Stimulated activated CD4-positive, alpha-beta T cell treated with anti-CD3 and anti-CD28 coated beads, Interleukin-4, amount 100 ng/mL, for 1 hour (primary cell): ENCODE results near the gene ZCCHC10.
"Not testable (repeated sequence)": the region's sequence is repeated elsewhere in the genome, so short reads cannot be mapped to it uniquely, and the experiment has no call there.

ENCODE experiments used
- DNase-seq: peaks from one replicate; pipeline ENCODE4 v3.0.0-alpha.2; 2020

ZCCHC10 gene

DNA sequence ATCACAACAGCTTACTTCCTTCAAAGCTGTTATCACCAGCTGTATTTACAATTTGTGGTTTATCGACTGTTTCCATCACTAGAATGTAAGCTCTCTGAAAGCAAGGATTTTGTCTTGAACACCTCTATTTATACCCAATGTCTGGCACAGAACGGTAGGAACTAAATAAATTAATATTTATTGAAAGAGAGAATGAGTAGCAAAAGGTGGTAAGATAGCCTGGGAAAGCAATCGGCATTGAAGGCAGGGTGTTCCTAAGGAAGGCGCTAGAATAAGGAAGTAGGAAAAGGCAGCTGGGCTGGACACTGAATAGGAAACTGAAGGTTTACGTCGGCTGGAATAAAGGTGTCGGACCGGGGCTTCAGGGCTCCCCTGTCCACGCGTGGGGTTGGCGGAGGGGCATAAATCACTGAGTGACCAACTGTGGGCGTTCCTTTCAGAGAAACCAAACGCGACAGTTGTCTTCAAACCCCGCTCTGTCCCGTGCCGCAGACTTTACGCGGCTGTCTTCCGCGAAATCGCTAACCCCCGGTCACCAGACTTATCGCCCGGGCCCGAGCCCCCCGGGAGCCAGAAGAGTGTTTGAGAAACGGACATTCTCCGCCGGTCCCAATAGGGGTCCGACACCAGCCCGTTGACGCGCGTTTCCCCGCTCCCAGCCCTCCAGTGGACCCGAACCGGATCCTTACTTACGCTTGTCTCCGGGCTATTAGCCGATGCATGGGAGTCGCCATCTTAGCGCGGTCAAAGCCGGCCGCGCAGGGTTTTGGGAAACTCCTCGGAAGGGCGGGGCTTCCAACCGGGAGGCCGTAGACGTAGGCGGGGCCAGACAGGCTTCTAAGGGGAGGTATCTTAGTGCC is at the start of gene ZCCHC10:
Gene ZCCHC10, minus strand, starts transcription at position 746 of the 860 bp plus-strand sequence. Its CDS starts 12 bp downstream, at position 734.
- peak; percentile 92 for DNase-seq

DNA sequence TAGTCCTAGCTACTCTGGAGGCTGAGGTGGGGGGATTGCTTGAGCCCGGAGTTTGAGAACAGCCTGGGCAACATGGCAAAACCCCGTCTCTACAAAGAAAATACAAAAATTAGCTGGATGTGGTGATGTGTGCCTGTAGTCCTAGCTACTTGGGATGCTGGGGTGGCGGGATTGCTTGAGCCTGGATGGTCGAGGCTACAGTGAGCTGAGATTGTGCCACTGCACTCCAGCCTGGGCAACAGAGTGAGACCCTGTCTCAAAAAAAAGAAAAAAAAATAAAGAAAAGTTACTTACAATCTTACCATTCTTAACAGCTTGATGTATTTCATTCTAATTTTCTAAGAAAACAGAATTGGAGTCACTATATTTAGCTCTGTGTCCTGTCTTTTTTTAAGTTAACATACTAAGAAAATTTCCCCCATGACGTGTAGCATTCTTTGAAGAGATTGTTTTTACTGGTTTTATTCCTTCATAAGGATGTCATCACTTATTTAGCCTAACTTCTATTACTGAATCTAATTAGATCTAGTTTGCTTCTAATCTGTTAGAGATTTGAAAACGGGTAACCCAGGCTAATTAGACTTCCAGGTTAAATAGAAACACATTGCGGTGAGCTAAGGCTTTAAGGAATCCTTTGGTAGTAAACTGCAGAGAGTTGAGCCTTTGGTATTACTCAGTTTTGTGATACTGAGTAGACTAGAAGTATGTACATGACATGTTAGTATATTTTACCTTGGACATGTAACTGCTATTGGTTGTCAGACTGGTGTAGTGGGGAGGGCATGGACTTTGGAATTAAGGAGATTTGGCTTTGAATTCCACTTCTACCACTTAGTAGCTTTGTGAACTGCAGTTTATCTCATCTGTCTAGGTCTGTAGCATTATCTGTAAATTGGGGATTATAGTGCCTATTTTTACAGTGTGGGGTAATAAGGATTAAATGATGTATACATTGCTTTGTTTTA is 49.5 kb upstream of the ZCCHC10 start:
- no peak for DNase-seq

DNA sequence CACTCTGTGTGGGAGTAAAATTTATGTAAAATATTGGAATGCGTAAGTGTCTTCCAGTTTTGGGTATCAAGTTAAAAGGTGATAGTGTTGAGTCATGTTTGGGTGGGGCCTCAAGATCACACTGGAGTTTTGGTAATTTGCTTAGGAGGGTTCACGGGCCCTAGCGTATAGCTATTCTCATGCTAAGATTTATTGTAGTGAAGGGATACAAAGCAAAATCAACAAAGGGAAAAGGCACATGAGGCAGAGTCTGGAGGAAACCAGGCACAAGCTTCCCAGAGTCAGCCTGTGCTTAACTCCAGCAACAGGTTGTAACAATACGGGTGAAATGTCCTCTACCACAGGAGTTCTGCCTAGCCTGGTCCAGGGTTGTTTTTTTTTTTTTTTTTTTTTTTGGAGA is 45.7 kb upstream of the ZCCHC10 start:
- DNase-seq: no peak

DNA sequence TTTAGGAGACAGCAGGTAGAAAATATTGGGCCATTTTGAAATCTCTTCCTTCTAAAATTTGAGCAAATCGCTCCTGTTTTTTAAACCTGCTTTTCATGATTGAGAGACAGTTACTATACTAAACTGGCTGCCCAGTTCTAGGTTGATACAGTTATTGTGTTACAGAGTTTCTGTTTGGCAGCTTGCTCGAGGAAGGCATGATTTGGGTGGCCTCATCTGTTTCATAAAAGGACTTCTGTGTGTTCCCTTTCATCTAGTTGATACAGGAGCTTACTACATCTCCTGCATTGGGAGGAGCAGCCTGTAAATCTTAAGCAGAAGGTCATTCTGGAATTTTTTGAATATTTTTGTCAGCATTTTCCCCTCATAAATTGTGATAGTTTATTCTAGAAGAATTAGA is 39.7 kb upstream of the ZCCHC10 start:
- DNase-seq: no peak

DNA sequence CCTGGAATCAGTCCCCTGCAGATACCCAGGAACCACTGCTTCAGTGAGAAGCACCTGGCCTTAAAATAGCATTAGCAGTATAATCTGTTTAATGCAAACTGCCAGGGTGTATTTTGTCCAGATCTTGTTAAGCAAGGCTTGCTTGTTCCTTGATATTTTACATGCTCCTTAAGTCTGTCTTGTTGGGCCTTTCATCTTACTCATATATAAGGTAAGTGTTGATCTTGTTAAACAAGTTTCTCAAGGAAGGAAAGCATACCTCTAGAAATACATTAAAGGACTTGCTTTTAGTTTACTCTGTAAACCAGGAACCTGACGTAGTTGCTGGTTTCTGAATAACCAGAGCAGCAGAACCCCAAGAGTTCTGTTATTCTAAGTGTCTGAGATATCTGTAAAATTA is 39.1 kb upstream of the ZCCHC10 start:
- DNase-seq: no peak

DNA sequence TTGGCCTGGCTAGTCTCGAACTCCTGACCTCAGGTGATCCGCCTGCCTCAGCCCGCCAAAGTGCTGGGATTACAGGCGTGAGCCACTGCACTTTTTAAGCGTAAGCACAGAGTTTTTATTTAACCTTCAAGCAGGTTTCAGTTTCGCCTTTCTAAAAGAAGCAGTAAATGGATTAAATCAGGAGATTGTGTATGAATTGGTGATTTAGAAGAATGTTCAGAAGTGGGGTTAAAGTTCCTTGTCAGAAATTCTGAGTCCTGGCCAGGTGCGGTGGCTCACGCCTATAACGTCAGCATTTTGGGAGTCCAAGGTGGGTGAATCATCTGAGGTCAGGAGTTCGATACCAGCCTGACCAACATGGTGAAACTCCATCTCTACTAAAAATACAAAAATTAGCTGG is 37.6 kb upstream of the ZCCHC10 start:
- no peak for DNase-seq

DNA sequence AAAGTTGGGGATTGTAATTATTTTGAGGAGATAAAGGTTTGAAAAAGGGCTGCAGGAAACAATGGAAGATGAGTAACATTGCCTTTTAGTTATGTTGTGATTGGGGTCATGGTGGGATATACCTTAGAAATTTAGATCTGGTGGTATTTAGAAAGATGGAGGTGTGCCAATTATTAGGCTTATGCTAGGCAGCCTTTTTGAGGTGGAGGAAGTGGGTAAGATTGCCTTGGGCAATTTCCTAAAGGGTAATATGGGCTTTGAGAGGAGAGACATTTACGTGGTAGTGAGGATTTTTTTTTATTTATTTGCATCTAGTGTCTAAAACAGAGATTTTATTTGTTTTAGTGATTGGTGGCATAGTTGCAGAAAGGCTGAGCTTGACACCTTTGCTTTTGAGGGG is 35.9 kb upstream of the ZCCHC10 start:
- no peak for DNase-seq

DNA sequence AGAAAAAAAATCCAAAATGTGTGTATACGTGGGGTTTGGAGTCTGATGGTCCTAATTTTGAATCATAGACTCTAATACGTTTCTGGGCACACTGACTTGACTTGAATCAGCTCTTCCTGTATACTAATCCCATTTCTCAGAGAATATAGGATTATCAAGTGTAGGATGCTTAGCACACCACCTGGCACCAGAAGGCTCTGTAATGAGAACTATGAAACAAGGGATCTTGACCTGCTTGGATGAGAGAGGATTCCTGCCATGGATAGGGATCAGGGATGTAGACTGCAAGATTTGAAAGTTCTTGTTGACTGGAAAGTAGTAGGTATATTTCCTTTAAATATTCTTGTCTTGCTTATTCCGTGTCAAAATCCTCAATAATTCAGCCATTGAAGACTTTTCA is 33.3 kb upstream of the ZCCHC10 start:
- DNase-seq: no peak

DNA sequence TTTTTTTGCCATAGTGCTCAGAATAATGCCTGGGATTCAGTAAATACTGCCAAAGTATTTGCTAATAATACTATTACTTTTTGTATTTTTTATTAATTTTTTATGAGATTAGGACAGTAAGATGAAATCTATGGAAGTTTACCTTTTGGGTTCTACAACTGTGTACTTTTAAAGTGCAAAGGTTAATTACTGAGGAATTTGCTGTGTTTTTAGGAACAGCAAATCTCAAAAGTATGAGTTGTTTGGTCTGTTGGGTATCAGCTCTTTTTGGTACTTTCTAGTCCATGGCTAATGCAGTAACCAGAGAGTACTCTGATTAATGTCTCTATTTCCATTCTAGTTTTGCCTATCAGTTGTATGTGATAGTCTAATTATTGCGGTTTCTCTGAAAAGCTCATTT is 30.5 kb upstream of the ZCCHC10 start:
- DNase-seq: no peak

DNA sequence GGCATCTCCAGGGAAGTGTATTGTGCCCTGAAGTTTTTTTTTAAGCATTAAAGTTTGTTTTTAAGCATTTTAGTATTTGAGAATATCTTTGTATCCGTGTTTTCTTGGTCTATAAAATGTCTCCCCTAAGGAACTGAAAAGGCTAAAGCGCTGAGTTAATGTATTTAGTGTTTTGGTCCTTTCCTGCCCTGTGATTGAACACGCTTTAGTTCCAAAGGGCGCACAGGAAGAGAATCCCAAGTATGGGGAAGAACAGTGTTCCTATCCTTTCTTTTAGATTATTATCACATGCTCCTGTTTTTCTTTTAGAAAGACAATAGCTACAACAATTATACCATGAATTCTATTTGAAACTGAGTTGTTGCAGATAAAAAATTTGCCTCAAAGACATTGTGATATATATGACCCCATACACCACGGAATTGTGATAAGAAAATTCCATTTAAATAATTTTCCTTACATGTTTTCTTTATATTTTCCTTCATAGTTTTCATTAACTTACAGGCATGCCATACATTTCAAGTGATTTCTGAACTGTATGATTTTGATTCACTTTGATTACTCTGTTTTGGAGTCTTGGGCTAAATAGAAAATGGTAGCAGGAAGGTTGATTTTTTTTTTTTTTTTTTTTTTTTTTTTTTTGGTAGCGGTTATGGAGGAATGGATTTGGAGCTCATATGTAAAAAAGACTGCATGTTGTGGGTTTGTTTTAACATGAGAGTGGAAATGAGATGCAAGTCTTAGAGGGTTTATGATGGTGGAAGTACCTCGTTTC is 28.5 kb upstream of the ZCCHC10 start:
- no peak for DNase-seq

DNA sequence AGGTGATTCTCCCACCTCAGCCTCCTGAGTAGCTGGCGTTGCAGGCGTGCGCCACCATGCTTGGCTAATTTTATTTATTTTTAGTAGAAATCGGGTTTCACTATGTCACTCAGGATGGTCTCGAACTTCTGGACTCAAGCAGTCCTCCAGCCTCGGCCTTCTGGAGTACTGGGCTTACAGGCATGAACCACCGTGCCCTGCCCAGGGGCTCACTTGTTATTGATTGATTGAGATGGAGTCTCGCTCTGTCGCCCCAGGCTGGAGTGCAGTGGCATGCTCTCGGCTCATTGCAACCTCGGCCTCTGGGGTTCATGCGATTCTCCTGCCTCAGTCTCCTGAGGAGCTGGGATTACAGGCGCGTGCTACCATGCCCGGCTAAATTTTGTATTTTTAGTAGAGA is 27.1 kb upstream of the ZCCHC10 start:
- no peak for DNase-seq

DNA sequence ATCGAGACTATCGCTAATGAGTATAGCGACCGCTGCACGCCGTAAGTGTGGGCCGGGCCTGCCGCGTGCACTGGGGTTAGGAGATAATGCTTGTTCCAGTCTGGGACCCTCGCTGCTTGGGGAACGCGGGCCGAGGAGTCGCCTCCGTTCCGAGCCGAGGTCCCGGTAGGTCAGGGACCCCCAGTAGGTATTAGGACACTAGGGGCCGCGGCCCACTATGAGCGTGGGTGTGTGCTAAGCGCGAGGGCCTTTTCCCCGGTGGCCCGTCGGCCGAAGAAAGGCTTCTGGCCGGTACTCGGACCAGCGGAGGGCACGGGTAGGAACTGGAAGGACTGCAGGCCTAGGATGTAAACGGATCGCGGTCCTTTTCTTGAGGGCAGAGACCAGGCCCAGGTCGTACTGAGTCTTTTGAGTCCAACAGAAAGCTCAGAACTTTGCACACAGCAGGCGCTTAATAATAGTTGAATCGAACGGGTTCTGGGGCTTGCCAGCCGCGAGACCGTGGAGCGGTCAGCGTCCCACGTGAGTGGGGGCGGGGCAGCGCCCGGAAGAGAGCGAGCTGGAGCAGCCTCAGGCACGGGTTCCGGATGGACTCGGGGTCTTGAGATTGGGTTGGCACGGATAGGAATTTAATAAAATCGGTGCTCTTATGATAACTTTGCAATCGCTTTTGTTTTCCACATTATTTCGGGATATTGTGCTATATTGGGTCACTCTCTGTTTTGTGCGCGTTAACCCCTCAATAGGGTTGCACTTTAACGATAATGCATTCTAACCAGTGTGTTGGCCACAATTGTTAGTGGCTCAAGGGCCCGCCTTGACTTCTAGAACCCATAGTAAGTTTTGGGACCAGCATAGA is 26.2 kb upstream of the ZCCHC10 start:
- DNase-seq: peak; percentile 49

DNA sequence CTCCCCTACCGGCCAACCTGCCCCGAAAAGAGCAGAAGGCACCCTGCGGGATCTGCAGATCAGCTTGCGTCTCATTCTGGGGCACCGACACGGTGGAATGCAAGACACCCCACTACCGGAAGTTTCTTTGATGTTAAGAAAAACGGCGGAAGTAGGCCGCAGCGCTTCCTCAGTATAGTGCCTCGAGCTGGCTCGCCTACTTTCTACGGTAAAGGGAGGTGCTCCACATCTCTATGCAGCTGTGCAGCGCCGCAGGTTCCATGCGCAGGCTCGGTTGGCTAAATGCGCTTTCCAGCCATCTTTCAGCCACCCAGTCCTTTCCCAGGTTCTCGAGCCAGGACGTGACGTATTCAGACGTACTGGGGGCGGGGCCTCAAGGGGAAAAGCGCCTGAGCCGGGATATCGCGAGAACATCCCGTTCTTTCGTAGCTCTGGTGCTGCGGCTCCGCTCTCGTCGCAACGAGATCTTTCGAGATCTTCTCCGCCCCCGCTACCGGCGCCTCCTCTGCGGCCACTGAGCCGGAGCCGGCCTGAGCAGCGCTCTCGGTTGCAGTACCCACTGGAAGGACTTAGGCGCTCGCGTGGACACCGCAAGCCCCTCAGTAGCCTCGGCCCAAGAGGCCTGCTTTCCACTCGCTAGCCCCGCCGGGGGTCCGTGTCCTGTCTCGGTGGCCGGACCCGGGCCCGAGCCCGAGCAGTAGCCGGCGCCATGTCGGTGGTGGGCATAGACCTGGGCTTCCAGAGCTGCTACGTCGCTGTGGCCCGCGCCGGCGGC is 25.4 kb upstream of the ZCCHC10 start, which contains the start of gene HSPA4:
Gene HSPA4, plus strand, starts transcription at position 472 of the 775 bp plus-strand sequence. Its CDS starts 238 bp downstream, at position 710.
- peak; percentile 96 for DNase-seq

DNA sequence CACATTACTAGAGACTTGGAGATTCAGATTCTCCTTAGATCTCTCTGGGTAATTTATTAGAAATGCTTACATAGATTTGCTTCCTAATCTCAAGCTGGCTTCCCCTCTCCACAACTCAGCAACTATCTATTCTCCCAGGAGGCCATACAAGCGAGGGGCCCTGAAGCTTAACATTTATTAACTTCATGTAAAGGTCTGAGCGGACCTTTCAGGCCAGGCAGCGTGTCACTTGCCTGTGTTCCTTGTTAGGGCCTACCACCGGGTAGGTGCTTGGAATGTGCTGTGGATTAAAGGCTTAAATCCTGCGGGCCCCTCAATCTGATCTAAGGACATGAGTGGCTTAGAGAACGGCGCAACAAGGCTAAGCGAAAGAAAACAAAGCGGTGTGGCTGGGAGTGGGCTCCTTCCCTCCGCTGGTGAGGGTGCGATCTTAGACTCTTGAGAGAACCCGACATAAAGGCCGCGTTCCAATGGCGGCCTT is 24.8 kb upstream of the ZCCHC10 start:
- no peak for DNase-seq

DNA sequence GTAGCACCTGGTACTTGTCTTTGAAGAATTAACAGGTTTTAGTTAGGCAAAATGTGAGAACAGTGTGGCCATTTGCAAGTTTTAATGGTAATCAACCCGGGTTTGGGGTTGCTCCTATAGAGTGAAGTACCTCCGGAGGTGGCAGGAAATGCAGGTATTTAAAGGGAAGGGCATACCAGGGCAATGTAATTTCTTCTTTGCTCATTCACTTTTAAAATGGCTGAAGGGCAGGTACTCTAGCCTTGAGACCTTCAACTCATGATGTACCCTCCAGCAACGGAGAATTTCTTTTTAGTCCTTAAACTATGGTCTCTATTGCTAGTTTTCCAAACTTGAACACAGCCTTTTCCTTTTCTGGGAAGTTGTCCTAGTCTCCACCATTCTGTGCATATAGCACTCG is 24.2 kb upstream of the ZCCHC10 start:
- no peak for DNase-seq

DNA sequence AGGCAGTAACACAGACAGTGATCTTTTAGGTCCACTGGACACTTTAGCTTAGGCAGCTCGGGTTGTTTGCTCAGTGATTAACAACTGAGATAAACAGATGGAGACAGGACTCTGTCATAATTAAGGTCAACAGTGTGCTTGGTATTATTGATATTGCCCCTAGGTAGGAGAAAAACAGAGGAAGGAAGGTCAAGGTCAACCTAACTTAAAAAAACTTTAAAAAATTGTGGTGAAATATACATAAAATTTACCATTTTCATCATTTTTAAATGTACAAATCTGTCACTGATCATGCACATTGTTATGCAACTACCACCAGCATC is 23.3 kb upstream of the ZCCHC10 start:
- no peak for DNase-seq

DNA sequence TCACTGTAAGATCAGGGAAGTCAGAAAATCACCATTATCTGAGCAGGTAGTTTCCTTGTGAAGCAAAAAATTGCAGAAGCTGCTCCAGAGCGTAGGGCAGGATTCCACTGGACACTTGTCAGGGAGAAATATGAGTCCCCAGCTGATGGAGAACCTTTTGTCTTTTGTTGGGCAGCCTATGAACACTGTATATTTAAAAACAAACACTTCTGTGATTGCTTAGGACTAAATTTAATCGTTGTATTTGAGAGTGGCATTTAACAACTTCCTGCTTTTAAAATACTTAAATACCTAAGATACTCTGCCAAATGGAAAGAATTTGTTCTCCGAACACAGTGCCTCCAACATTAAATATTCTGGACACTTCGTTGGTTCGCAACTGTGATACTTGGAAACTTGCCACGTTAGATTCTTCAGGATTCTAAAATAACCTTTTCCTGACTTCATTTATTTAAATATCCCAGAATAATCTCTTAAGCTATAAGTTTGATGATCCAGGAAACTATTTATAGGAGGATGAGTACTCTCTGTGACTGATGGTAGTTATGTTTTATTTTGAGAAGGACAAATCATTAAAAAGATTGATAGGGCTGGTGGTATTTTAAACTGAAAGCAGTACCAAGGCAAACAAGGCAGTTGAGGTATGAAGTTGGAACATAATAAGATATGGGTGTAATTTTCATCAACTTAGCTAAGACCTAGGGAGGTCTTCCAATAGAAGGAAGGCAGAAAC is 22.8 kb upstream of the ZCCHC10 start:
- no peak for DNase-seq

DNA sequence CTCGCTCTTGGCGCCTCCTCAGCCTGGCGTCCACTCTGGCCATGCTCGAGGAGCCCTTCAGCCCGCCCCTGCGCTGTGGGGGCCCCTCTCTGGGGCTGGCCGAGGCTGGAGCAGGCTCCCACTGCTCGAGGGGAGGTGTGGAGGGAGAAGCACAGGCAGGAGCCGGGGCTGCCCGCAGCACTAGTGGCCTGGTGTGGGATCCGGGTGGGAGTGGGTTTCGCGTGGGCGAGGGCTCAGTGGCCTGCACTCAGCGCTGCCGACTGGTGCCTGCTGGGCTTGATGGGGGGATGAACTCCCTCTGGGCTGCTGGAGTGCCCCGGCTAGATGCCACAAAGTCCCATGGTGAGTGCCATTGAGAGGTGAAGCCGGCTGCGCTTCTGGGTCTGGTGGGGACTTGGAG is 21.1 kb upstream of the ZCCHC10 start:
- DNase-seq: no peak

DNA sequence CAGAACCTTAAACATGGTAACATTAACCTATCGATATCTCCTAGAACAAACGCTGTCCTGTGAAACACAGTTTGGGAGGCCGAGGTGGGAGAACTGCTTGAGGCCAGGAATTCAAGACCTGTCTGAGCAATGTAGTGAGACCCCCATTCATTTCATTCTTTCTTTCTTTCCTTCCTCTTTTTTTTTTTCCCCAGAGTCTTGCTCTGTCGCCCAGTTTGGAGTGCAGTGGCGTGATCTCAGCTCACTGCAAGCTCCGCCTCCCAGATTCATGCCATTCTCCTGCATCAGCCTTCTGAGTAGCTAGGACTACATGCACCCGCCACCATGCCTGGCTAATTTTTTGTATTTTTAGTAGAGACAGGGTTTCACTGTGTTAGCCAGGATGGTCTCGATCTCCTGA is 20.2 kb upstream of the ZCCHC10 start:
- DNase-seq: not testable (repeated sequence)

DNA sequence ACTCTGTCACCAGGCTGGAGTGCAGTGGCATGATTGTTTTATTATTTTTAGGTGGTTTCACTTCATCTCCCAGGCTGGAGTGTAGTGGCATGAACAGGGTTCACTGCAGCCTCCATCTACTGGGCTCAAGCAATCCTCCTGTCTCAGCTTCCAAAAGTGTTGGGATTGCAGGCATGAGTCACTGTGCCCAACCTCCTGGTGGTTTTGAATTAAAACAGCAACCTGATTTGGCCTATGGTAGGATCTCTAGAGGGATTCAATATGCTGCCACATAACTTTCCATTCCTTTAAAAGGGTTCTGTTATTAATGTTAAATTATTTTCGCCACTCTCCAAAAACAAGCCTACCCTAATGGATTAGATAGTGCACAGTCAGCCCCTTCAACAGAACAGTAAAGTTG is 15.6 kb upstream of the ZCCHC10 start:
- DNase-seq: no peak
